ENCODE results near the gene TMEM82.

GRCh38 chr1:15762546-15762945 lies 20.2 kb downstream of the TMEM82 start:
- no peak for TF ChIP-seq ZNF274 (IDR thresholded peaks at IDR 0.05; ENCODE audit: low read depth, low read length)
- no peak for TF ChIP-seq YY1 (IDR thresholded peaks at IDR 0.05; ENCODE audit: insufficient read depth, insufficient read length)
- no peak for TF ChIP-seq SUZ12 (IDR thresholded peaks at IDR 0.05; ENCODE audit: extremely low read depth, insufficient read depth, insufficient read length)

Data from NT2/D1 (cell line).